H9 (cell line): ENCODE results near the gene YWHAQ. TPM values are rescaled to one million over a fixed set of nuclear protein-coding genes. Genes with fewer than 3 reads are reported as not detected.

Experiments used
- DNase-seq: peaks from one replicate; pipeline ENCODE4 v3.0.0-alpha.2; 2017
- H2AFZ ChIP-seq: one replicate; pipeline ENCODE4 v1.6.1; 2013; ENCODE audit warnings: mild to moderate bottlenecking, low read length, control low read depth, moderate library complexity
- H2AK5ac ChIP-seq: 2 replicates; pipeline ENCODE4 v1.6.1; 2013; ENCODE audit warnings: low read length, control low read depth, mixed read lengths; ENCODE audit not compliant: insufficient read length
- H2BK120ac ChIP-seq: one replicate; pipeline ENCODE4 v1.6.1; 2013; ENCODE audit warnings: low read depth, mild to moderate bottlenecking, low read length, control low read depth, inconsistent platforms; ENCODE audit not compliant: poor library complexity, severe bottlenecking
- H2BK12ac ChIP-seq: 2 replicates; pipeline ENCODE4 v1.6.1; 2013; ENCODE audit warnings: low read length, control low read depth, mixed read lengths, low read depth; ENCODE audit not compliant: insufficient read length
- H2BK15ac ChIP-seq: 2 replicates; pipeline ENCODE4 v1.6.1; 2013; ENCODE audit warnings: low read depth, low read length, control low read depth
- H2BK20ac ChIP-seq: one replicate; pipeline ENCODE4 v1.6.1; 2013; ENCODE audit warnings: low read depth, mild to moderate bottlenecking, low read length, control low read depth, inconsistent platforms; ENCODE audit not compliant: poor library complexity, severe bottlenecking
- H2BK5ac ChIP-seq: 2 replicates; pipeline ENCODE4 v1.6.1; 2013; ENCODE audit warnings: low read length, control low read depth, mixed read lengths; ENCODE audit not compliant: insufficient read length
- H3K14ac ChIP-seq: 2 replicates; pipeline ENCODE4 v1.6.1; 2013; ENCODE audit warnings: low read length, control low read depth; ENCODE audit not compliant: insufficient read depth
- H3K18ac ChIP-seq: 2 replicates; pipeline ENCODE4 v1.6.1; 2013; ENCODE audit warnings: low read depth, mild to moderate bottlenecking, mixed read lengths, low read length, control low read depth; ENCODE audit not compliant: insufficient read length
- H3K23ac ChIP-seq: 2 replicates; pipeline ENCODE4 v1.6.1; 2013; ENCODE audit warnings: low read length, control low read depth, mixed read lengths, low read depth; ENCODE audit not compliant: insufficient read length
- H3K23me2 ChIP-seq: 2 replicates; pipeline ENCODE4 v1.6.1; 2013; ENCODE audit warnings: low read depth, mild to moderate bottlenecking, mixed read lengths, low read length, control low read depth; ENCODE audit not compliant: insufficient read length, poor library complexity, severe bottlenecking
- H3K27ac ChIP-seq: 2 replicates; pipeline ENCODE4 v1.5.1; 2013; ENCODE audit warnings: low read length, control low read depth, mixed read lengths, low read depth; ENCODE audit not compliant: insufficient read length
- H3K27me3 ChIP-seq: 2 replicates; pipeline ENCODE4 v1.6.1; 2013; ENCODE audit warnings: low read length, control low read depth, inconsistent platforms; ENCODE audit not compliant: insufficient read depth
- H3K4ac ChIP-seq: 2 replicates; pipeline ENCODE4 v1.6.1; 2013; ENCODE audit warnings: low read depth, mild to moderate bottlenecking, control low read depth, inconsistent platforms, low read length, moderate library complexity
- H3K4me1 ChIP-seq: 2 replicates; pipeline ENCODE4 v1.6.1; 2013; ENCODE audit warnings: low read length, control low read depth, inconsistent platforms; ENCODE audit not compliant: insufficient read depth
- H3K4me2 ChIP-seq: 2 replicates; pipeline ENCODE4 v1.6.1; 2013; ENCODE audit warnings: low read length, control low read depth, mixed read lengths; ENCODE audit not compliant: insufficient read length, insufficient read depth
- H3K56ac ChIP-seq: 2 replicates; pipeline ENCODE4 v1.6.1; 2013; ENCODE audit warnings: low read depth, mild to moderate bottlenecking, mixed read lengths, low read length, control low read depth; ENCODE audit not compliant: insufficient read length
- H3K79me1 ChIP-seq: 2 replicates; pipeline ENCODE4 v1.6.1; 2013; ENCODE audit warnings: low read depth, mild to moderate bottlenecking, moderate library complexity, low read length, control low read depth, inconsistent platforms; ENCODE audit not compliant: insufficient read depth, poor library complexity, severe bottlenecking
- H3K79me2 ChIP-seq: 2 replicates; pipeline ENCODE4 v1.6.1; 2013; ENCODE audit warnings: low read length, control low read depth, inconsistent platforms; ENCODE audit not compliant: insufficient read depth
- H3K9ac ChIP-seq: 2 replicates; pipeline ENCODE4 v1.6.1; 2013; ENCODE audit warnings: low read length, control low read depth, mixed read lengths; ENCODE audit not compliant: insufficient read length; ENCODE audit errors: extremely low read depth
- H3K9me3 ChIP-seq: one replicate; pipeline ENCODE4 v1.6.1; 2013; ENCODE audit warnings: low read depth, low read length, inconsistent platforms; ENCODE audit not compliant: control insufficient read depth
- H3T11ph ChIP-seq: one replicate; pipeline ENCODE4 v1.6.1; 2013; ENCODE audit warnings: mild to moderate bottlenecking, low read length, control low read depth, inconsistent platforms
- H4K20me1 ChIP-seq: one replicate; pipeline ENCODE4 v1.6.1; 2013; ENCODE audit not compliant: control insufficient read depth, insufficient read length, insufficient read depth
- H4K5ac ChIP-seq: 2 replicates; pipeline ENCODE4 v1.6.1; 2013; ENCODE audit warnings: low read depth, mild to moderate bottlenecking, mixed read lengths, low read length, control low read depth; ENCODE audit not compliant: insufficient read length
- H4K8ac ChIP-seq: replicated peaks from 2 replicates; pipeline ENCODE4 v1.6.1; 2013; ENCODE audit warnings: low read length, control low read depth, mixed read lengths, low read depth; ENCODE audit not compliant: insufficient read length
- H4K91ac ChIP-seq: 2 replicates; pipeline ENCODE4 v1.6.1; 2013; ENCODE audit warnings: low read depth, mild to moderate bottlenecking, moderate library complexity, mixed read lengths, low read length, control low read depth; ENCODE audit not compliant: insufficient read length
- H3K27ac Mint-ChIP-seq, 3 experiments: 2 replicates in 2 of 3; 3 replicates in 1 of 3; pipeline ENCODE4 v1.8.0; 2020 to 2021; ENCODE audit warnings: mixed read lengths in 3 of 3, mild to moderate bottlenecking in 1 of 3, moderate library complexity in 1 of 3
- H3K27me3 Mint-ChIP-seq: 2 replicates; pipeline ENCODE4 v1.8.0; 2021; ENCODE audit warnings: low read depth, mild to moderate bottlenecking, moderate library complexity, mixed read lengths
- H3K36me3 Mint-ChIP-seq, 3 experiments: 2 replicates in 2 of 3; 3 replicates in 1 of 3; pipeline ENCODE4 v1.8.0; 2020 to 2021; ENCODE audit warnings: low read depth in 3 of 3, mixed read lengths in 3 of 3; ENCODE audit not compliant: insufficient read depth in 1 of 3
- H3K4me1 Mint-ChIP-seq, 2 experiments: 2 replicates each; pipeline ENCODE4 v1.8.0; 2020; ENCODE audit warnings: mixed read lengths in 2 of 2
- H3K4me3 Mint-ChIP-seq, 2 experiments: 2 replicates in 1 of 2; 3 replicates in 1 of 2; pipeline ENCODE4 v1.8.0; 2020 to 2021; ENCODE audit warnings: mild to moderate bottlenecking in 2 of 2, mixed read lengths in 2 of 2, moderate library complexity in 1 of 2
- H3K9me3 Mint-ChIP-seq, 2 experiments: 2 replicates in 1 of 2; 3 replicates in 1 of 2; pipeline ENCODE4 v1.8.0; 2020; ENCODE audit warnings: mild to moderate bottlenecking in 2 of 2, mixed read lengths in 2 of 2, moderate library complexity in 1 of 2
- WGBS: extraction: QIAGEN DNeasy Blood & Tissue Kit; methylation state at CpG from one replicate; pipeline ENCODE4 v1.1.7; 2013; ENCODE audit warnings: missing lambda C conversion rate, low lambda C conversion rate, mixed read lengths; ENCODE audit not compliant: insufficient read length; ENCODE audit errors: extremely low coverage; 5-methylcytosine and 5-hydroxymethylcytosine counted together
- total RNA-seq: library from RNA; stranded (reverse); gene quantifications from 2 replicates; pipeline ENCODE4 v1.2.1, GENCODE V29; 2021
- TF ChIP-seq, protein P1 (sequence below): fragments of 200-600 bp; sonication (generic); conservative IDR thresholded peaks from 3 replicates; pipeline ENCODE4 v1.8.0; 2021; ENCODE audit warnings: antibody characterized with exemption, mild to moderate bottlenecking

YWHAQ gene
- total RNA-seq, 1 experiment from 2014 or later: 374 TPM

DNA sequence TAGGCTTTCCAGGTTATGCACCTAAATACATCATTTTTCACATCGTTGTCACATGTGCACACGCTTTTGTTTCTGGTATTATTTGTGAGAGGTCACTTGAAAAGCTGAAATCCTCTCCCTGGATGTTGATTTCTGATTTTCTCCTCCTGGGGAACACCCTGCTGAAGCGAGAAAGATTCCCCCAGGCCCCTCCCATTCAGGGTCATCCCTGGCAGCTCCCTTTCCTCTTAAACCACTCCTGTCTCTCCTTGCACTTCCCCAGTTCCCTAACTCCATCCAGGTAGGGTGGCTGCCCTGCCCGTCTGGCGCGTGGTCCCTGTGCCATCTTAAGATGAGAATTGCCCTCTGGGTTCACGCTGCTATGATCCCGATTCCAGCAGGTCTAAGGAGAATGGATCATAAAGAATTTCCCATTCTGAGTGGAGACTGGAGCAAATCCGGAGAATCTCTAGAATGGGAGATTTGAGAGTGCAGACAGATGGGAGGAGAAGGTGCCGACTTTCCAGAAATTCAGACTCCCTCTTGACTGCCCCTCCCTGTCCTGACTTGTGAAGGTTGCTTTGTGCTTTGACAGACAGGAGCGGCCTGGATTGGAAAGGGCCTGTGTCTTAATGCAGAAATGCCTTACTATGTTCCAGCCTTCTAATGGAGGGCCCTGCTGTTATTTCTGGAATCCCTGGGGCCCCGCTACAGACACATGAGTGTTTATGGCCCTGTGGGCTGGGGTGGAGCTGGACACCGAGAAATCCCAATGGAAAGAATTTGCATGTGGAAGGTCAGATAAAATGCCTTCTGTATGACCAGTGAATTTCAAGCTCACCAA, 1.3 kb upstream of the YWHAQ start:
- Histone ChIP-seq H3K4me1 (no peaks in the 10 kb centered on the region), H3K9me3 (no peaks in the 10 kb centered on the region), H3K79me2 (peaks cover 26% of the 10 kb centered on the region; the same call in 1 of the 2 replicates), H2AK5ac (no peak overlapping the region), H3K27ac (no peak overlapping the region), H3T11ph (no peak overlapping the region), H4K91ac (no peak overlapping the region), H2BK20ac (no peak overlapping the region), H4K20me1 (no peaks in the 10 kb centered on the region), H2BK120ac (no peak overlapping the region), H3K9ac (no peak overlapping the region), H4K5ac (no peak overlapping the region), H2AFZ (no peak overlapping the region), H3K23me2 (peaks cover 18% of the 10 kb centered on the region), H4K8ac (no peak overlapping the region), H2BK15ac (no peak overlapping the region), H3K4me2 (peak overlapping the region; percentile 74), H3K14ac (no peak overlapping the region), H3K27me3 (no peaks in the 10 kb centered on the region; the same call in 1 of the 2 replicates), H3K18ac (no peak overlapping the region), H3K23ac (no peak overlapping the region), H3K4ac (no peak overlapping the region), H2BK5ac (no peak overlapping the region), H2BK12ac (no peak overlapping the region), H3K56ac (no peak overlapping the region), H3K79me1 (no peaks in the 10 kb centered on the region)
- Mint-ChIP-seq H3K36me3 (peaks cover 28 to 31% (median 28%) of the 10 kb centered on the region in 3 experiments), H3K4me3 (peak overlapping the region; percentile 87 to 98), H3K4me1 (peaks cover 28 to 36% of the 10 kb centered on the region in 2 experiments), H3K27me3 (peaks cover 36% of the 10 kb centered on the region), H3K27ac (no peak overlapping the region), H3K9me3 (peaks cover 0 to 2% of the 10 kb centered on the region in 2 experiments; a peak in 1 of 5 replicates)
- TF ChIP-seq, protein P1, sequence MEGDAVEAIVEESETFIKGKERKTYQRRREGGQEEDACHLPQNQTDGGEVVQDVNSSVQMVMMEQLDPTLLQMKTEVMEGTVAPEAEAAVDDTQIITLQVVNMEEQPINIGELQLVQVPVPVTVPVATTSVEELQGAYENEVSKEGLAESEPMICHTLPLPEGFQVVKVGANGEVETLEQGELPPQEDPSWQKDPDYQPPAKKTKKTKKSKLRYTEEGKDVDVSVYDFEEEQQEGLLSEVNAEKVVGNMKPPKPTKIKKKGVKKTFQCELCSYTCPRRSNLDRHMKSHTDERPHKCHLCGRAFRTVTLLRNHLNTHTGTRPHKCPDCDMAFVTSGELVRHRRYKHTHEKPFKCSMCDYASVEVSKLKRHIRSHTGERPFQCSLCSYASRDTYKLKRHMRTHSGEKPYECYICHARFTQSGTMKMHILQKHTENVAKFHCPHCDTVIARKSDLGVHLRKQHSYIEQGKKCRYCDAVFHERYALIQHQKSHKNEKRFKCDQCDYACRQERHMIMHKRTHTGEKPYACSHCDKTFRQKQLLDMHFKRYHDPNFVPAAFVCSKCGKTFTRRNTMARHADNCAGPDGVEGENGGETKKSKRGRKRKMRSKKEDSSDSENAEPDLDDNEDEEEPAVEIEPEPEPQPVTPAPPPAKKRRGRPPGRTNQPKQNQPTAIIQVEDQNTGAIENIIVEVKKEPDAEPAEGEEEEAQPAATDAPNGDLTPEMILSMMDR: no peak
- no CpG with 5 or more reads among the region's 13 CpGs for WGBS
- peak; percentile 66 for DNase-seq
